Brain microvascular endothelial cell (primary cell): ENCODE data around the gene GPS1.

Experiments used
- DNase-seq: peaks from one replicate; pipeline ENCODE4 v3.0.0-alpha.2; 2020
- H3K27ac ChIP-seq: fragments of 250-450 bp; sonication (Bioruptor Pico); 2 replicates; pipeline ENCODE4 v1.5.1; 2020; ENCODE audit warnings: mild to moderate bottlenecking, moderate library complexity
- H3K27me3 ChIP-seq: fragments of 250-450 bp; sonication (Bioruptor Pico); replicated peaks from 2 replicates; pipeline ENCODE4 v1.5.1; 2020; ENCODE audit warnings: mild to moderate bottlenecking
- H3K36me3 ChIP-seq: fragments of 250-450 bp; sonication (Bioruptor Pico); replicated peaks from 2 replicates; pipeline ENCODE4 v1.5.1; 2020; ENCODE audit warnings: mild to moderate bottlenecking
- H3K4me3 ChIP-seq: 2 replicates; pipeline ENCODE4 v1.5.1; 2011; ENCODE audit warnings: low read depth, mild to moderate bottlenecking, control low read depth, low read length, moderate library complexity
- CTCF ChIP-seq: IDR thresholded peaks from 2 replicates; pipeline ENCODE4 v1.5.1; 2011; ENCODE audit warnings: low read depth, mild to moderate bottlenecking, moderate library complexity, low read length, control low read depth, inconsistent platforms; ENCODE audit errors: missing control alignments
- in situ Hi-C: cut with HindIII; loops from 2 replicates; pipeline ENCODE4 v1.10.0; 2017; ENCODE audit warnings: low sequenced_read_pairs, low pct_ligation_motif_present

Gene GPS1

GRCh38 chr17:82006468-82007227 lies 45.0 kb upstream of the GPS1 start:
- no peak for DNase-seq
- no peak overlapping the region for H3K27ac ChIP-seq
- in situ Hi-C loops: no loop called here
- TF ChIP-seq CTCF: no peak
- H3K36me3 ChIP-seq: no peaks in the 10 kb centered on the region
- H3K27me3 ChIP-seq: no peaks in the 10 kb centered on the region
- no peak overlapping the region for H3K4me3 ChIP-seq

GRCh38 chr17:82007228-82007494 lies 44.5 kb upstream of the GPS1 start:
- Histone ChIP-seq H3K4me3 (no peak overlapping the region), H3K27me3 (no peaks in the 10 kb centered on the region), H3K27ac (no peak overlapping the region), H3K36me3 (no peaks in the 10 kb centered on the region)
- TF ChIP-seq CTCF: no peak
- in situ Hi-C loops: no loop called here
- DNase-seq: no peak

- in situ Hi-C loops: no loop called here
- Histone ChIP-seq H3K27me3 (no peaks in the 10 kb centered on the region), H3K27ac (no peak overlapping the region), H3K4me3 (no peak overlapping the region), H3K36me3 (no peaks in the 10 kb centered on the region)
- peak; percentile 62 for TF ChIP-seq CTCF
- DNase-seq: no peak
Observed at GRCh38 chr17:82007495-82008257, 44.0 kb upstream of the GPS1 start.

- in situ Hi-C loops: no loop called here
- no peak overlapping the region for H3K4me3 ChIP-seq
Observed at GRCh38 chr17:82008258-82008940, 43.3 kb upstream of the GPS1 start.

GRCh38 chr17:82008941-82009405 lies 42.7 kb upstream of the GPS1 start:
- no peak overlapping the region for H3K4me3 ChIP-seq
- TF ChIP-seq CTCF: no peak
- DNase-seq: no peak
- in situ Hi-C loops: no loop called here
- H3K36me3 ChIP-seq: no peaks in the 10 kb centered on the region
- no peaks in the 10 kb centered on the region for H3K27me3 ChIP-seq
- H3K27ac ChIP-seq: no peak overlapping the region

More at GRCh38 chr17:82008258-82008940, 43.3 kb upstream of the GPS1 start:
- Histone ChIP-seq H3K36me3 (no peaks in the 10 kb centered on the region), H3K27me3 (no peaks in the 10 kb centered on the region), H3K27ac (no peak overlapping the region)
- TF ChIP-seq CTCF: no peak
- DNase-seq: no peak
